GM18520 (cell line): ENCODE results near the gene SH3TC1.
A peak's percentile ranks its signal among the peaks of the same experiment; 100 is the strongest.

Source experiments
- ATAC-seq: cut with Tn5 transposase; IDR thresholded peaks from one replicate; pipeline ENCODE4 v1.9.1; 2021; ENCODE audit not compliant: unreplicated experiment

SH3TC1 gene

DNA sequence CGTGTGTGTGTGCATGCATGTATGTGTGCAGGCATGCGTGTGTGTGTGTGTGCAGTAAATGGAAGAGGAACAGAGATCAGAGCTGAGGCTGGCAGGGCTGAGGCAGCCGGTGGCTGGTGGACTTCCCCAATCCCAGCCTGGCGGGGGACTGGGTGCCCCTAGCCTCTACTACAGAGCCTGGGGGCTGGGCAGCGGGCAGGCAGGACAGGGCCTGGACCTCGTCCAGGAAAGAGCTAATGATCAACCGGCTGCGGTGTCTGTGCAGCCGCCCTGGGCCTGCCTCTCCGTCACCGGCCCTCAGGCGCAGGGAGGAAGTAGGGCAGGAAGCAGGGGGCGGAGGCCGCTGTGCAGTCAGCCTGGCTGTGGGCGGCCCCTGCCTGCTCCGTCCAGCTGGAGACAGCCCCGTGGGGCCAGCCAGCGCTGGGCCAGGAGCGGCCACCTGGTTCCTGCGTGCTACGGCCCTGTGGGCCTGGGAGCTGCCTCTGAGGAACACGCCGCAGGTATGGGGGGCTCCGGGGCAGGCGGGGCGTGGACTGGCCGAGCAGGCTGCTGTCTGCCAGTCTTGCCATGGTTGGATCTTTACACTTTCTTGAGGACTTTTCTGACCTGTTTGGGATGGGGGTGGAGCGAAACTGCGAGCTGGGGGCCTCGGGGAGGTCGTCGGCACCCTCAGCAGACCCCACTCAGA is at the start of gene SH3TC1:
TSS of gene SH3TC1 (plus strand) at position 385 of the 688 bp plus-strand sequence. CDS start 5,905 bp downstream, outside the sequence.
- ATAC-seq: peak; percentile 86

GRCh38 chr4:8149664-8150063 is 49.4 kb upstream of the SH3TC1 start:
- ATAC-seq: no peak

GRCh38 chr4:8150152-8151090 is 48.7 kb upstream of the SH3TC1 start:
- no peak for ATAC-seq

- ATAC-seq: no peak
Measured at GRCh38 chr4:8151165-8151650, 47.9 kb upstream of the SH3TC1 start.

GRCh38 chr4:8152090-8152864 is 46.8 kb upstream of the SH3TC1 start:
- ATAC-seq: no peak

- no peak for ATAC-seq
Measured at GRCh38 chr4:8152865-8153257, 46.2 kb upstream of the SH3TC1 start.

- ATAC-seq: no peak
Measured at GRCh38 chr4:8153441-8153840, 45.6 kb upstream of the SH3TC1 start.

DNA sequence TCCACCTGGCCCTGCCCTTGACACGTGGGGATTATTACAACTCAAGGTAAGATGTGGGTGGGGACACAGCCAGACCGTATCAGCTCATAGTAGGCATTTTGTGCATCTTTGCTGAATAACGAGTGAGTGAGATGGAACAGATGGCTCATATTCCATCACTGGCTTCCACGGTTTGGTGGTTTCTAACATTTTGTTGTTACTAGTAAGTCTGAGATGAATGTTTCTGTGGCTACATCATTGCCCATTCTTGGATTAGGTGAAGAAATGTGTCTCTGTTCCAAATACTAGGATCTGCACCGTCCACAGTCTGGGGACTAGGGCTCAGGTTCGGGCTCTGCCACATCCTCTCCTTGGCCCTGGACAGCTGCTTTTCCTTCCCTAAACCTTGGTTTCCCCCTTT is 44.0 kb upstream of the SH3TC1 start:
- ATAC-seq: no peak

DNA sequence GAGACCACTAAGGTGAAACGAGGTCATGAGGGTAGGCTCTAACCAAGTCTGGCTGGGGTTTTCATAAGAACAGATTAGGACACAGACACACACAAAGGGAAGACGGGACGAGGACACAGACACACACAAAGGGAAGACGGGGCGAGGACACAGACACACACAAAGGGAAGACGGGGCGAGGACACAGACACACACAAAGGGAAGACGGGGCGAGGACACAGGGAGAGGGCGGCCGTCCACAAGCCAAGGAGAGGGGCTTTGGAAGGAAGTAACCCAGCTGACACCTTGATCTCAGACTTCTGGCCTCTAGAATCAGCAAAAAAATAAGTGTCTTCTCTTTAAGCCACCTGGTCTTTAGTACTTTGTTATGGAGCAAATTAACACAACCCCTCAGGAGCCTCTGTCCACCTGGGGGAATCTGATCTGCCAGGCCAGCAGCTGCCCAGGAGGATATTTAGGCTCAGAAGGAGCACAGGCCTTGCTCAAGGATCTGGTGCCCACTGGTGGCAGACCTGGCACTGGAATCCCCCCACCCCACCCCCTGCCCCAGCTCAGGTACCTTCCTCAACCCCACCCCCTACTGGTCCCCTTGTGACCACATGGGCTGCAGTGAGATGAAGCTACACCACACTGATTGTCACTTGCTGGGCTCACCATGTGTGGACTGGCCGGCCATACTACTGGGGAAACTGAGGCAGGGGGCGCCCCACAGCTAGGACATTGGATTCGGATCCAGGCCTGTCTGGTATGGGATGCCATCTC is 43.2 kb upstream of the SH3TC1 start:
- no peak for ATAC-seq

DNA sequence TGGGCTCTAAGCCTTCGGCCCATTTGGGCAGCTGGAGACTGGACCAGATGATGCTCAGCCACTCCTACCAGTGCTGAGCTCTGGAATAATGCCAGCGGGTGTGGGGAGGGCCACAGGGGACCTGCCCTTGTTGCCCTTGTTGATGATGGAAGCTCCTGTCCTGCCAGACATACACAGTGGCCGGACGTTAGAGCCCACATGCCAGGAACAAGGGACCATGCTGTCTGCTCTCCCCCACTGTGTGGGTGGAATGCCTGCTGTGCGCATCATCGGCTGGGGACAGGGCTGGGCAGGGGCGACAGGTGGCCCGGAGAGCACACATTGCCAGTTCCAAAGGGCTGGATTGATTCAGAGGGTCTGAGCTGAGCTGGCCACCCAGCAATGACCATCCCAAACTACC is 42.5 kb upstream of the SH3TC1 start:
- ATAC-seq: no peak

GRCh38 chr4:8157496-8157895 is 41.6 kb upstream of the SH3TC1 start:
- ATAC-seq: no peak

GRCh38 chr4:8157944-8158709 is 41.0 kb upstream of the SH3TC1 start:
- no peak for ATAC-seq

- ATAC-seq: peak; percentile 97
Measured at GRCh38 chr4:8158710-8159536, 40.2 kb upstream of the SH3TC1 start, which contains the start of gene ABLIM2. Gene ABLIM2, minus strand, starts transcription at chr4:8158813. Its CDS starts 124 bp downstream, at chr4:8158689.

GRCh38 chr4:8159537-8160232 is 39.4 kb upstream of the SH3TC1 start:
- ATAC-seq: no peak

GRCh38 chr4:8160233-8160560 is 38.9 kb upstream of the SH3TC1 start:
- no peak for ATAC-seq

DNA sequence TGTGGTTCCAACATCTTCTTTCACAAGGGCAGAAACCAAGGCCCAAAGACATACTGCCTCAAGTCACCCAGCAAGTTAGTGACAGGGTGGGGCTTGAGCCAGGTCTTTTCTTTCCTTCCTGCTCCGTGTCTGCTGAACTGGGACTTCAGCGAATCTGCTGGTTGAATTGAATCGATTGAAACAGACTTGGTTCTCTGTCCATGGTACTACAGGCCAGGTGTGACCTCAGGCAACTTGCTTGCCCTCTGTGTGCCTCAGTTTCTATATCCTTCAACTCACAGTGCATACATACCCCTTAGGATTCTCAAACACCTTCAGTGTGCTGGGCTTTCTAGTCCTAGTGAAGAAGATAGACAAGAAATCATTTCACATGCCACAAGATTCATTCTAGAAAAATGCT is 38.5 kb upstream of the SH3TC1 start:
- ATAC-seq: no peak

GRCh38 chr4:8162625-8163024 is 36.5 kb upstream of the SH3TC1 start:
- ATAC-seq: no peak

- ATAC-seq: no peak
Measured at GRCh38 chr4:8163026-8163425, 36.1 kb upstream of the SH3TC1 start.
